Uterus (tissue), 4 donors: Measurements from ENCODE around the gene AMIGO3. TPM values are rescaled to one million over a fixed set of nuclear protein-coding genes. Genes with fewer than 3 reads are reported as not detected.
"Not testable (repeated sequence)": the region's sequence is repeated elsewhere in the genome, so short reads cannot be mapped to it uniquely, and the experiment has no call there.

Source experiments
- DNase-seq, 2 donors: peaks; one replicate each; pipeline ENCODE4 v3.0.0-alpha.2; 2019 to 2020
- H3K27ac ChIP-seq, 2 donors: fragments of 200-600 bp; sonication (generic); 1 replicate in 1 of 2; 2 replicates in 1 of 2; pipeline ENCODE4 v1.5.1; 2016 to 2018
- H3K27me3 ChIP-seq, 2 donors: fragments of 200-600 bp; sonication (generic); one replicate each; pipeline ENCODE4 v1.5.1; 2018 to 2019; ENCODE audit warnings: control low read depth in 1 of 2
- H3K36me3 ChIP-seq, 2 donors: fragments of 200-600 bp; sonication (generic); one replicate each; pipeline ENCODE4 v1.5.1; 2019; ENCODE audit warnings: control low read depth in 1 of 2
- H3K4me1 ChIP-seq, 2 donors: fragments of 200-600 bp; sonication (generic); one replicate each; pipeline ENCODE4 v1.5.1; 2018 to 2019; ENCODE audit warnings: control low read depth in 1 of 2
- H3K4me3 ChIP-seq, 2 donors: fragments of 200-600 bp; sonication (generic); 1 replicate in 1 of 2; 2 replicates in 1 of 2; pipeline ENCODE4 v1.5.1; 2018 to 2019; ENCODE audit warnings: mild to moderate bottlenecking in 1 of 2
- H3K9me3 ChIP-seq, 2 donors: fragments of 200-600 bp; sonication (generic); one replicate each; pipeline ENCODE4 v1.5.1; 2019; ENCODE audit warnings: control low read depth in 1 of 2
- CTCF ChIP-seq, 4 experiments: fragments of 200-600 bp in 2 of 4; fragments of 450-650 bp in 2 of 4; sonication (generic) in 2 of 4; IDR thresholded peaks; one replicate each; pipeline ENCODE4 v1.5.1; 2016 to 2019; ENCODE audit warnings: antibody characterized with exemption in 4 of 4, mild to moderate bottlenecking in 2 of 4, moderate library complexity in 1 of 4
- POLR2A ChIP-seq, 2 donors: fragments of 450-650 bp; IDR thresholded peaks; one replicate each; pipeline ENCODE4 v1.6.1; 2016; ENCODE audit warnings: antibody characterized with exemption in 2 of 2, mild to moderate bottlenecking in 1 of 2, moderate library complexity in 1 of 2
- intact Hi-C: fragments of 100-400 bp; cut with DNase I; formaldehyde crosslinking; loops from one replicate; pipeline ENCODE4 v1.15.1; 2023; ENCODE audit warnings: low total_unique reads
- total RNA-seq, 4 donors: library from RNA; depleted of rRNA in 3 of 4; stranded (reverse); fragments of >200 nt in 3 of 4; gene quantifications; one replicate each; pipeline versions ENCODE4 v1.1.0 to v1.2.4, GENCODE V29; 2014 to 2023
- donor health status: DM: yes; HTN: yes; CAD: no.

AMIGO3 gene
- total RNA-seq, 4 donors from 2014 or later = not detected

GRCh38 chr3:49756036-49756435 is 36.6 kb upstream of the AMIGO3 start:
- Histone ChIP-seq H3K36me3 (no peaks in the 10 kb centered on the region), H3K4me1 (peaks cover 0 to 6% of the 10 kb centered on the region in 2 donors), H3K27me3 (no peaks in the 10 kb centered on the region), H3K27ac (no peak overlapping the region), H3K4me3 (no peak overlapping the region), H3K9me3 (no peaks in the 10 kb centered on the region)
- intact Hi-C loops = no loop called here
- no peak for DNase-seq
- TF ChIP-seq POLR2A (IDR thresholded peaks at IDR 0.05) = no peak
- TF ChIP-seq CTCF (IDR thresholded peaks at IDR 0.05) = no peak

GRCh38 chr3:49754536-49754935 is 35.1 kb upstream of the AMIGO3 start:
- Histone ChIP-seq H3K4me1 (peaks cover 0 to 6% of the 10 kb centered on the region in 2 donors), H3K4me3 (no peak overlapping the region), H3K27ac (no peak overlapping the region), H3K36me3 (no peaks in the 10 kb centered on the region), H3K27me3 (no peaks in the 10 kb centered on the region), H3K9me3 (no peaks in the 10 kb centered on the region)
- no peak for TF ChIP-seq CTCF (IDR thresholded peaks at IDR 0.05)
- TF ChIP-seq POLR2A (IDR thresholded peaks at IDR 0.05) = no peak
- DNase-seq = no peak
- intact Hi-C loops = no loop called here

GRCh38 chr3:49751501-49751900 is 32.0 kb upstream of the AMIGO3 start:
- H3K4me1 ChIP-seq = peaks cover 0 to 9% of the 10 kb centered on the region in 2 donors
- TF ChIP-seq CTCF (IDR thresholded peaks at IDR 0.05) = no peak
- no peak for TF ChIP-seq POLR2A (IDR thresholded peaks at IDR 0.05)
- no peak for DNase-seq
- H3K27me3 ChIP-seq = no peaks in the 10 kb centered on the region
- H3K4me3 ChIP-seq = no peak overlapping the region
- no peaks in the 10 kb centered on the region for H3K9me3 ChIP-seq
- H3K36me3 ChIP-seq = no peaks in the 10 kb centered on the region
- no peak overlapping the region for H3K27ac ChIP-seq
- intact Hi-C loops = no loop called here

GRCh38 chr3:49750056-49750455 is 30.6 kb upstream of the AMIGO3 start:
- H3K36me3 ChIP-seq = no peaks in the 10 kb centered on the region
- no peak overlapping the region for H3K27ac ChIP-seq
- intact Hi-C loops = no loop called here
- DNase-seq = no peak
- TF ChIP-seq CTCF (IDR thresholded peaks at IDR 0.05) (no peak), POLR2A (IDR thresholded peaks at IDR 0.05) (no peak)
- peaks cover 0 to 3% of the 10 kb centered on the region in 2 donors for H3K4me1 ChIP-seq
- no peak overlapping the region for H3K4me3 ChIP-seq
- H3K9me3 ChIP-seq = no peaks in the 10 kb centered on the region
- no peaks in the 10 kb centered on the region for H3K27me3 ChIP-seq

- H3K27ac ChIP-seq, H3K36me3 ChIP-seq, H3K4me1 ChIP-seq, H3K9me3 ChIP-seq, H3K27me3 ChIP-seq, intact Hi-C loops, H3K4me3 ChIP-seq, DNase-seq: not testable (repeated sequence)
Observed at GRCh38 chr3:49748874-49749273, 29.4 kb upstream of the AMIGO3 start.
